HG03439 (cell line): ENCODE results near the gene NUP155.
"Not testable (repeated sequence)": the region's sequence is repeated elsewhere in the genome, so short reads cannot be mapped to it uniquely, and the experiment has no call there.

ENCODE experiments used
- ATAC-seq: cut with Tn5 transposase; IDR thresholded peaks from one replicate; pipeline ENCODE4 v1.9.1; 2021; ENCODE audit warnings: mild to moderate bottlenecking, moderate library complexity; ENCODE audit not compliant: unreplicated experiment

NUP155 gene

GRCh38 chr5:37283214-37283820 lies 87.6 kb downstream of the NUP155 start:
- ATAC-seq = no peak

GRCh38 chr5:37275511-37275910 lies 95.4 kb downstream of the NUP155 start:
- ATAC-seq = no peak

DNA sequence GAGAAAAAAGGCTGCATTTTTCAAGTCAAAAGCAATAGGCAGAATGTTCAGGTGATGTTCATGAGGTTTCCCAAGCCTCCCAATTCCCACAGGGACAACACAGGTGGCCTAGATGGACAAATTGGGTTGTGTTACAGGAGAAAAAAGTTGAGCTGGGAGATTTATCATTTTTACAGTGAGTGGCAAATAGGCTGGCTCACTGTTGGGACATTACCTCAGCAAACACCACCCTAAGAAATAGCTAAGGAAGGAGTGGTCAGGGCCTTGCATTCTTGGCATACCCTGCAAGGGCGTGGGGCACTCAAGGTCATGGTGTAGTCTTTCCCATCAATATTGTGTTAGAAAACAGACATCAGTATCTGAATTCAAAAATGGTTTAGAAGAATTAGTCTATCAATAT lies 98.4 kb downstream of the NUP155 start:
- ATAC-seq = no peak

DNA sequence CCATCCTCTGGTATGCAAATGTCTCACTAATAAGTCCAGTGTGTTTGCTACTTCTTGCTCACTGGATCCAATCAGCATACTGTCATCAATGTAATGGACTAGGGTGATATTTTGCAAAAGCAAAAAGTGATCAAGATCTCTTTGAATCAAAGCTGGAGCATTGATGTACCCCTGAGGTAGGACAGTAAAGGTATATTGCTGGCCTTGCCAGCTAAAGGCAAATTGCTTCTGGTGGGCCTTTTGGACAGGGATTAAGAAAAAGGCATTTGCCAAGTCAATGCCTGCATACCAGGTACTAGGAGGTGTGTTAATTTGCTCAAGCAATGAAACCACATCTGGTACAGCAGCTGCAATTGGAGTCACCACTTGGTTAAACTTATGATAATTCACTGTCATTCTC lies 102.8 kb downstream of the NUP155 start:
- not testable (repeated sequence) for ATAC-seq

- no peak for ATAC-seq
These were observed 115.0 kb downstream of the NUP155 start for GRCh38 chr5:37255774-37256358.

DNA sequence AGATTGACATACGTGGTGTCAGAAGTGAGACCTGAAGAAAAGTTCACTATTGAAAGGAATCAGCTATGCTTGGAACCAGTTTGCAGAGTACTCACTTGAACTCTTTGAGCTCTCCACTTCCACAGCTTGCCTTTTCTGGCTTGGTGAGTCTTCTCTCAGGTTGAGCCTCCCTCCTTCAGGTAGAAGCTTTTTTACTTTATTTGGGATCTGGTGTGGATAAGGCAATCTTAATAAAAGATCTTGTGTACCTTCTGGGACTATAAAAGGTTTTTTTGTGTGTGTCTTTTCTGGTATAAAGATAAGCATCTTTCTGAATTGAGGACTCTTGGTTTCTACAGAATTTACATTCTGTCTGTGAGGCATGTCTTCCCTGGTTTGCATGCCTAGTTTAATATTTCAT lies 116.3 kb downstream of the NUP155 start:
- ATAC-seq = no peak

GRCh38 chr5:37251665-37252064 lies 119.2 kb downstream of the NUP155 start:
- ATAC-seq = no peak

- no peak for ATAC-seq
These were observed 121.1 kb downstream of the NUP155 start for GRCh38 chr5:37249815-37250164.

- peak; percentile 83 for ATAC-seq
These were observed 121.7 kb downstream of the NUP155 start, which contains the start of gene CPLANE1 for GRCh38 chr5:37248970-37249814. Gene CPLANE1 (minus strand): TSS chr5:37249376. CDS start chr5:37247698, 1,678 bp downstream.

DNA sequence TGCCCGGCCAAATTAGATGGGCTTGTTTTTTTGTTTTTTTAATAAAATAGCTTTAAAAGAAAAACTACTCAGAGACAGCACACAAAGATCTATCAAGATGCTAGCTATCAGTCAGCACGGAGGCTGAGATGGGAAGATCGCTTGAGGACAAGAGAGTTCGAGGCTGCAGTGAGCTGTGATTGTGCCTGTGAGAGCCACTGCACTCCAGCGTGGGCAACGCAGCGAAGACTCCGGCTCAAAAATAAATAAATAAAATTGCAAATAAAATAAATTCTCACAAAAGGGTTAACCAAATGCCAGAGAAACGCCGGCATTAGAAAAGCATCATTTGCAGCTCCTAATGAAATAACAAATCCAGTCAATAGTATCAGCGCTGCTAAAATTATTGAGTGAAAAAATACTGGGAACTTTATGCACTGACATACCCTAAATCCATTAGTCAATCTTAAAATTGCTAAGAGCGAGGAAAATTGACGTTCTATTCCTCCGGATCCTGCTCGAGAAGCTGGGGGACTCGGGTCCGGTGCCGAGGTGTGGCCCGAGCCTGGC lies 122.4 kb downstream of the NUP155 start:
- ATAC-seq = no peak

DNA sequence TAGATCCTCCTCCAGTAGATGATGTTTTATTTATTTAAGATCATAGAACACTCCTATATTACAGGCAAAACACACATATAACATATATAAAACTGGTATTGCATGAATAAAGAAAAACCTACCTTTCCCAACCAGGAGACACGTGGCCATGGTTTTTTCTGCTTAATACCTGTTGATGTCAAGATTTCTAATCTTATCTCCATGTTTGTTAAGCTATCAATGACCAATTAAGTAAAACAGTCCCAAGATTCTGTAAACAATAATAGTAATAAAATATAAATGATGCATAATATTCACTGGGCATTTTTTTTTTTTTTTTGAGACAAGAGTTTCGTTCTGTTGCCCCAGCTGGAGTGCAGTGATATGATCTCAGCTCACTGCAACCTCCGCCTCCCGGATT lies 123.4 kb downstream of the NUP155 start:
- ATAC-seq = no peak

DNA sequence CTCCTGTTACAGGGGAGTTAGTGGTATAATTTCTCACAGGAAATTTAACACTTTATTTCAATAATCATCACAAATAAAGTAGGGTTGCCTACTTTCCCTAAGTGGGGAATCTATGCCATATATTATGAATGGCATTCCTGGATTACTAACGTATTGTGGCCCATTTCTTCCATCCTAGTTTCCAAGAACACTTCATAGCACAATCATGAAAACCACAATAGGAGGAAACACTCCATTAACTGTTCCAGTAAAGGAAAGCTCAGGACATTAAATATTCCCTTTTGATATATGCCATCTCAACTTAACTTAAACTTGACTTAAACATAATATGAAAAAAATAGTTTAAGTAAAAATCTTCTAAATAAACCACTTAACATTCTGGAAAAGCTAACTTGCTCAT lies 123.9 kb downstream of the NUP155 start:
- ATAC-seq = no peak
